GM23248 (cell line): Measurements from ENCODE around the gene TNFRSF4. TPM values are rescaled to one million over a fixed set of nuclear protein-coding genes. Genes with fewer than 3 reads are reported as not detected.

Experiments
- DNase-seq: peaks from one replicate; pipeline ENCODE4 v3.0.0-alpha.2; 2015
- H2AFZ ChIP-seq: fragments of 200-600 bp; sonication (generic); 2 replicates; pipeline ENCODE4 v1.6.1; 2016; ENCODE audit warnings: antibody characterized with exemption
- H3F3A ChIP-seq: fragments of 200-600 bp; sonication (generic); 2 replicates; pipeline ENCODE4 v1.6.1; 2016; ENCODE audit warnings: mild to moderate bottlenecking, antibody characterized with exemption, mixed run types; ENCODE audit not compliant: insufficient read depth
- H3K27ac ChIP-seq: fragments of 200-600 bp; sonication (generic); 2 replicates; pipeline ENCODE4 v1.5.1; 2016; ENCODE audit warnings: mild to moderate bottlenecking
- H3K27me3 ChIP-seq: fragments of 200-600 bp; sonication (generic); replicated peaks from 2 replicates; pipeline ENCODE4 v1.6.1; 2016; ENCODE audit warnings: mild to moderate bottlenecking; ENCODE audit not compliant: insufficient read depth
- H3K36me3 ChIP-seq: fragments of 200-600 bp; sonication (generic); 2 replicates; pipeline ENCODE4 v1.6.1; 2016; ENCODE audit warnings: low read depth, mild to moderate bottlenecking
- H3K4me1 ChIP-seq: fragments of 200-600 bp; sonication (generic); 2 replicates; pipeline ENCODE4 v1.6.1; 2016; ENCODE audit warnings: mild to moderate bottlenecking; ENCODE audit not compliant: insufficient read depth
- H3K4me2 ChIP-seq: fragments of 200-600 bp; sonication (generic); one replicate; pipeline ENCODE4 v1.6.1; 2016; ENCODE audit warnings: mild to moderate bottlenecking; ENCODE audit not compliant: unreplicated experiment
- H3K4me3 ChIP-seq: fragments of 200-600 bp; sonication (generic); 2 replicates; pipeline ENCODE4 v1.5.1; 2016; ENCODE audit warnings: mild to moderate bottlenecking
- H3K79me2 ChIP-seq: fragments of 200-600 bp; sonication (generic); 2 replicates; pipeline ENCODE4 v1.6.1; 2016; ENCODE audit warnings: mild to moderate bottlenecking; ENCODE audit not compliant: insufficient read depth
- H3K9ac ChIP-seq: fragments of 200-600 bp; sonication (generic); 2 replicates; pipeline ENCODE4 v1.6.1; 2016; ENCODE audit warnings: mild to moderate bottlenecking
- H3K9me2 ChIP-seq: fragments of 200-600 bp; sonication (generic); 2 replicates; pipeline ENCODE4 v1.6.1; 2016; ENCODE audit warnings: mixed run types, mild to moderate bottlenecking, moderate library complexity; ENCODE audit not compliant: insufficient read depth
- H3K9me3 ChIP-seq: fragments of 200-600 bp; sonication (generic); one replicate; pipeline ENCODE4 v1.6.1; 2017; ENCODE audit warnings: low read depth
- H4K20me1 ChIP-seq: fragments of 200-600 bp; sonication (generic); 2 replicates; pipeline ENCODE4 v1.6.0; 2016; ENCODE audit not compliant: insufficient read depth
- EZH2 ChIP-seq: fragments of 200-600 bp; sonication (generic); IDR thresholded peaks from 2 replicates; pipeline ENCODE4 v1.6.1; 2018; ENCODE audit warnings: antibody characterized with exemption, mild to moderate bottlenecking; ENCODE audit not compliant: insufficient read depth, poor library complexity, severe bottlenecking
- EZH2phosphoT487 ChIP-seq: fragments of 200-600 bp; sonication (generic); IDR thresholded peaks from 2 replicates; pipeline ENCODE4 v1.6.1; 2018; ENCODE audit warnings: antibody characterized with exemption, moderate library complexity, mild to moderate bottlenecking, low read depth; ENCODE audit not compliant: insufficient read depth
- WGBS, 2 experiments: methylation state at CpG; one replicate each; pipeline ENCODE4 v1.1.6; 2015 to 2017; ENCODE audit warnings: low lambda C conversion rate in 2 of 2, low coverage in 1 of 2; ENCODE audit errors: missing lambda C conversion rate in 2 of 2; 5-methylcytosine and 5-hydroxymethylcytosine counted together
- in situ Hi-C: fragments of 300-500 bp; cut with MboI; formaldehyde crosslinking; loops from 2 replicates; pipeline ENCODE4 v1.15.0; 2020
- polyA plus RNA-seq: library from polyadenylated mRNA; unstranded; fragments of >200 nt; fragmentation: Nextera tagmentation; extraction: Ambion mirVana; gene quantifications from 2 replicates; pipeline ENCODE4 v1.2.1, GENCODE V29; 2016
- total RNA-seq: library from RNA; depleted of rRNA; stranded (reverse); fragments of >200 nt; shearing (Covaris generic); gene quantifications from 2 replicates; pipeline ENCODE4 v1.2.3, GENCODE V29; 2014

TNFRSF4 gene
- total and polyA plus RNA-seq, 2 experiments from 2014 or later: not detected

DNA sequence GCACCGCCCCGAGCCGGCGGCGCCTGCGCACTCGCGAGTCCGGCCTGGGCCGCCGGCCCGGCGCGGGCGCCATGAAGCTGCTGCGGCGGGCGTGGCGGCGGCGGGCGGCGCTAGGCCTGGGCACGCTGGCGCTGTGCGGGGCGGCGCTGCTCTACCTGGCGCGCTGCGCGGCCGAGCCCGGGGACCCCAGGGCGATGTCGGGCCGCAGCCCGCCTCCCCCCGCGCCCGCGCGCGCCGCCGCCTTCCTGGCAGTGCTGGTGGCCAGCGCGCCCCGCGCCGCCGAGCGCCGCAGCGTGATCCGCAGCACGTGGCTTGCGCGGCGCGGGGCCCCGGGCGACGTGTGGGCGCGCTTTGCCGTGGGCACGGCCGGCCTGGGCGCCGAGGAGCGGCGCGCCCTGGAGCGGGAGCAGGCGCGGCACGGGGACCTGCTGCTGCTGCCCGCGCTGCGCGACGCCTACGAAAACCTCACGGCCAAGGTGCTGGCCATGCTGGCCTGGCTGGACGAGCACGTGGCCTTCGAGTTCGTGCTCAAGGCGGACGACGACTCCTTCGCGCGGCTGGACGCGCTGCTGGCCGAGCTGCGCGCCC is 18.3 kb upstream of the TNFRSF4 start, which contains the start of gene B3GALT6:
B3GALT6 (plus strand) TSS at position 30 of the 588 bp plus-strand sequence; CDS start at position 72, 42 bp downstream.
- Histone ChIP-seq H3K27me3 (no peaks in the 10 kb centered on the region), H3K79me2 (peaks cover 64% of the 10 kb centered on the region), H3K4me2 (peak within 1 kb of the TSS; percentile 93), H2AFZ (peak within 1 kb of the TSS; percentile 72), H3K9me2 (no peaks in the 10 kb centered on the region), H3K36me3 (no peaks in the 10 kb centered on the region; the same call in 1 of the 2 replicates), H3K9ac (peak within 1 kb of the TSS; percentile 92), H3K4me3 (peak within 1 kb of the TSS; percentile 96), H3K9me3 (no peaks in the 10 kb centered on the region), H4K20me1 (no peaks in the 10 kb centered on the region), H3F3A (peaks cover 12% of the 10 kb centered on the region), H3K4me1 (peaks cover 13% of the 10 kb centered on the region), H3K27ac (peak within 1 kb of the TSS; percentile 80)
- 8 to 18% methylated on average over 18 to 46 of the region's 100 CpGs for WGBS, 2 experiments
- no peak for TF ChIP-seq EZH2
- no peak for TF ChIP-seq EZH2phosphoT487
- no peak for DNase-seq
- in situ Hi-C loops: no loop called here

DNA sequence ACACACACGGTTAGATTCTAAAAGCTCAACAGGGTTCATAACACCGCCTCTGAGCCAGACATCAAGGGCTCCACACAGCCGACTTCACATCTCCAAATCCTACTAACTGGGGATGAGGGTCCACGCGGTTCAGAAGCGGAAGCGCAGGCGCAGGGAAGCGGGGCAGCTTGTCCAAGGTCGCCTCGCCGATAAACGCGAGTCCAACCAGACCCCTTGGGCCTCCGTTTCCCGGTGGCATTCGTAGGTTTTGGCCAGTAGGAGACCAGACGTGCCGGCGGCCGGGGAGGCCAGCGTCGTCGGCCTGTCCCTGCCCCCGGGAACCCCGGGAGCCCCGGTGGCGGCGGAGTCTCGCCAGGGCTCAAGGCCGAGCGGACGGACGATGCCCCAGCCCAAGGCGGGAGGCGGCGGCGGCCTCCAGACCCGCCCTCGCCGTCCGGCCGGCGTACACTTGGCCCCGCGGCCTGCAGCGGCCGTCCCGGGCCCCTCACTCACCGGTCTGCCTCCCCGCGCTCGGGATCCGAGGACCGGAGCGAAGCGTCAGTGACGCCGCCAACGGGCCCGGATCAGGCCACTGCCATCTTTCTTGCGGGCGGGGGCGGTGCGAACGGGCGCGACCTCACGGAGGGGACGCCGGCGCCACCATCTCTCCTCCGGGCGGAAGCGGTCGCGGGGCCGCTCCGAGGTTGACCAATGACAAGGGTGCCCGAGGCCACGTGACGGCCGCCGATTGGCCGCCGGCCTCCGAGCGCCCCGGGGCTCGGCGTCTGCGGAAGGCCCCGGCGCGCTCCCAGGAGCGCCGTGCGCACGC is 17.7 kb upstream of the TNFRSF4 start, which contains the start of gene SDF4:
SDF4 (minus strand) TSS at position 602 of the 808 bp plus-strand sequence. CDS start 3,229 bp downstream, outside the sequence.
- TF ChIP-seq EZH2phosphoT487: no peak
- TF ChIP-seq EZH2: no peak
- WGBS, 2 experiments: 1 to 2% methylated on average over 58 of the region's 99 CpGs
- H4K20me1 ChIP-seq: no peaks in the 10 kb centered on the region
- H3F3A ChIP-seq: peaks cover 12% of the 10 kb centered on the region
- H3K9ac ChIP-seq: peak within 1 kb of the TSS; percentile 92
- H3K36me3 ChIP-seq: no peaks in the 10 kb centered on the region; the same call in 1 of the 2 replicates
- H3K4me1 ChIP-seq: peaks cover 13% of the 10 kb centered on the region
- in situ Hi-C loops: no loop called here
- H3K27me3 ChIP-seq: no peaks in the 10 kb centered on the region
- peak within 1 kb of the TSS; percentile 80 for H3K27ac ChIP-seq
- no peaks in the 10 kb centered on the region for H3K9me2 ChIP-seq
- H2AFZ ChIP-seq: peak within 1 kb of the TSS; percentile 72
- H3K79me2 ChIP-seq: peaks cover 71% of the 10 kb centered on the region
- H3K4me2 ChIP-seq: peak within 1 kb of the TSS; percentile 93
- no peaks in the 10 kb centered on the region for H3K9me3 ChIP-seq
- peak; percentile 99 for DNase-seq
- peak within 1 kb of the TSS; percentile 96 for H3K4me3 ChIP-seq

DNA sequence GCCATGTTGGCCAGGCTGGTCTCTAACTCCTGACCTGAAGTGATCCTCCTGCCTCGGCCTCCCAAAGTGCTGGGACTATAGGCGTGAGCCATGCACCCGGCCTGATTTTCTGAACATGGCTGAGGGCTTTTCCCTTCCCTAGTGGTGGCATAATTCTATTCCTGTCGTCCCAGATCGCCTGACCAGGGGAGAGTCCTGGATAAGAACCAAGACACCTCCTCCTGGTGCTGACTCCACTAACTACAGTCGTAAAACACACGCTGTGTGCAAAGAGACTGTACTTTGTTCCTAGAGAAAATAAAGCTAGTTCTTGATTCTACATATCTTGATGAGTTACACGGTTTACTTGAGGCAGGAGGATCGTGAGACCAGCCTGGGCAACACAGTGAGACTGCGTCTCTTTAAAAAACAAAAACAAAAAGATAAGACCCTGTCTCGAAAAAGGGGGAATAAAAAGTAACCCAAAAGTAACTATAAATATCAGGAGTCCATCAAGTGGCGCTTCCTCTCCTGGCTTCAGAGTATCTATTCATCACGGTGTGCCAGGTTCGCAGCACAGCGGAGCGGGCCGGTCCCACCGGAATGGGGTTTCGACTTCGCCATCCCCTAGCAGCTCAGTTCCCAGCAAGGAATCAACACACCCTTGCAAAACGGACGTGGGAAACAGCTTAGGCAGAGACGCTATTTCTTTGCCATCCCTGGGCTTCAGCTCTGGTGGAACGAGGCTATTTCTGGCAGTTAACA is 16.9 kb upstream of the TNFRSF4 start:
- Histone ChIP-seq H2AFZ (peak overlapping the region; percentile 72), H3K4me1 (peaks cover 13% of the 10 kb centered on the region), H3K36me3 (no peaks in the 10 kb centered on the region; the same call in 1 of the 2 replicates), H3K79me2 (peaks cover 78% of the 10 kb centered on the region), H3K4me3 (peak overlapping the region; percentile 96), H3K27me3 (no peaks in the 10 kb centered on the region), H3K4me2 (peak overlapping the region; percentile 93), H3F3A (peaks cover 12% of the 10 kb centered on the region), H3K27ac (peak overlapping the region; percentile 80), H3K9me2 (no peaks in the 10 kb centered on the region), H4K20me1 (no peaks in the 10 kb centered on the region), H3K9ac (peak overlapping the region; percentile 92), H3K9me3 (no peaks in the 10 kb centered on the region)
- WGBS, 2 experiments: 8 to 9% methylated on average over 24 of the region's 24 CpGs
- peak; percentile 90 for DNase-seq
- TF ChIP-seq EZH2phosphoT487 (no peak), EZH2 (no peak)
- in situ Hi-C loops: no loop called here

DNA sequence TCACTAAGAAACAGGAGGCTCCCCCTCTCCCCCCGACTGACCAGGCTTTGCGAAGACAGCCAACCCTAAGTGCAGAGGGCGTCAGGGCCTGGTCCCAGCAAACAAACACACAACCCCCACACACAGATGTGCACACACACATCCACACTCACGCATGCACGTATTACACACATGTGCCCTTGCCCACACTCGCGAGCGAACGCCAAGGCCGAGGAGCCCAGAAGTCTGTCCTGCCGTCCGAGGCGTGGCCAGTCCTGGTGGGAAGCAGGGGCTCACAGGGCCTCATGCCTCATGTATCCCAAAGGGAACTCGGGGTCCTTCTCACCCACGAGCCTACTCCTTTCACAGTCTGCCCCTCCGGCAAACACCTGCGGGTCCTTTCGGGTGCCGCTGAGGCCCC is 15.8 kb upstream of the TNFRSF4 start:
- no peak for TF ChIP-seq EZH2
- no peak for TF ChIP-seq EZH2phosphoT487
- Histone ChIP-seq H2AFZ (no peak overlapping the region), H3K4me1 (peaks cover 13% of the 10 kb centered on the region), H3F3A (peaks cover 12% of the 10 kb centered on the region), H3K27ac (no peak overlapping the region), H3K27me3 (no peaks in the 10 kb centered on the region), H4K20me1 (no peaks in the 10 kb centered on the region), H3K4me3 (peak overlapping the region; percentile 96), H3K79me2 (peaks cover 89% of the 10 kb centered on the region), H3K9ac (no peak overlapping the region), H3K36me3 (no peaks in the 10 kb centered on the region; the same call in 1 of the 2 replicates), H3K9me3 (no peaks in the 10 kb centered on the region), H3K4me2 (peak overlapping the region; percentile 93), H3K9me2 (no peaks in the 10 kb centered on the region)
- 84 to 85% methylated on average over 19 of the region's 19 CpGs for WGBS, 2 experiments
- DNase-seq: no peak
- in situ Hi-C loops: no loop called here
